T follicular helper cell (primary cell): ENCODE data around the gene KRTAP12-2.
"Not testable (repeated sequence)": the region's sequence is repeated elsewhere in the genome, so short reads cannot be mapped to it uniquely, and the experiment has no call there.

Source experiments
- DNase-seq: peaks from one replicate; pipeline ENCODE4 v3.0.0-alpha.2; 2020; ENCODE audit warnings: low read depth

The KRTAP12-2 gene

GRCh38 chr21:44702111-44702972 lies 35.6 kb upstream of the KRTAP12-2 start:
- DNase-seq = no peak

GRCh38 chr21:44701541-44701940 lies 34.8 kb upstream of the KRTAP12-2 start:
- DNase-seq = no peak

GRCh38 chr21:44701023-44701400 lies 34.3 kb upstream of the KRTAP12-2 start:
- DNase-seq = no peak

DNA sequence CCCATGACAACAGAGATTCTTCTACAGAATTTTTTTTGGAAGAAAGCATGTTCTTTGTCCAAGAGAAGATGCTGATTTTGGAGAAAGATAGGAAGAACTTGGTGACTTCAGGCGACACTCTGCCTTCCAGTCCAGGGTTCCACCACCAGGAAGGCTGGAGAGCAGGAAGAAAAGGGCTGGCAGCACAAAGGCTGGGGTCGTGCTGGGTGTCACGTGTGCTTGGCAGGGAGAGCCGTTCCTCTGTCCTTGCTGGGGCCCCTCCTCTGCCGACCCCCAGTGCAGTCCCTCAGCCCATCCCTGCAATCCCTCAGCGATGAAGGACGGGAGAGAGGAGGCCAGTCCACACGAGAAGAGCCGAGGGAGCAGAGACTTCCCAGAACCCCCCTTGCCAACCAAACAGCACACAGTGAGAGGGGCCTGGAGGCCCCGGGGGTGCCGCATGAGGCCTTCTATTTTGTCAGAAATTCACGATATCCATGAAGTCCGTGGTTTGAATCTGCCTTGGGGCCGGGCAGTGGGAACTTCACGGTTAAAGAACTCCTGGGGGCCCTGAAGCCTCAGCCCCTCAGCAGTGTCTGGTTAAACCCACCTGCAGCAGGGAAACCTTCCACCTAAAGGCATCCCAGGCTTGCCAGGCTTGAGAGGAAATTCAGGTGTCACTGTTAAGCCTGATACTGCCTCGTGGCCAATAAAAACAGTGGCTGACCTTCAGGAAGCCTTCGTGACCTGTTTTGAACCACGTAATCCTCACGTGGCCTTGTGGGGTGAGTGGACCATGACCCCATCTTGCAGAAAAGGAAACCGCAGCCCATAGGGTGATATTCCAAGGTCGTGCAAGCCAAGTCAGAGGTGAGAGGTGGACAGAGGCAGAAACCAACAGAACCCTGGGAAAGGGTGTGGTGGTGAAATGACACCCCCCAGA lies 33.6 kb upstream of the KRTAP12-2 start:
- DNase-seq = no peak

GRCh38 chr21:44699502-44700001 lies 32.8 kb upstream of the KRTAP12-2 start:
- no peak for DNase-seq

DNA sequence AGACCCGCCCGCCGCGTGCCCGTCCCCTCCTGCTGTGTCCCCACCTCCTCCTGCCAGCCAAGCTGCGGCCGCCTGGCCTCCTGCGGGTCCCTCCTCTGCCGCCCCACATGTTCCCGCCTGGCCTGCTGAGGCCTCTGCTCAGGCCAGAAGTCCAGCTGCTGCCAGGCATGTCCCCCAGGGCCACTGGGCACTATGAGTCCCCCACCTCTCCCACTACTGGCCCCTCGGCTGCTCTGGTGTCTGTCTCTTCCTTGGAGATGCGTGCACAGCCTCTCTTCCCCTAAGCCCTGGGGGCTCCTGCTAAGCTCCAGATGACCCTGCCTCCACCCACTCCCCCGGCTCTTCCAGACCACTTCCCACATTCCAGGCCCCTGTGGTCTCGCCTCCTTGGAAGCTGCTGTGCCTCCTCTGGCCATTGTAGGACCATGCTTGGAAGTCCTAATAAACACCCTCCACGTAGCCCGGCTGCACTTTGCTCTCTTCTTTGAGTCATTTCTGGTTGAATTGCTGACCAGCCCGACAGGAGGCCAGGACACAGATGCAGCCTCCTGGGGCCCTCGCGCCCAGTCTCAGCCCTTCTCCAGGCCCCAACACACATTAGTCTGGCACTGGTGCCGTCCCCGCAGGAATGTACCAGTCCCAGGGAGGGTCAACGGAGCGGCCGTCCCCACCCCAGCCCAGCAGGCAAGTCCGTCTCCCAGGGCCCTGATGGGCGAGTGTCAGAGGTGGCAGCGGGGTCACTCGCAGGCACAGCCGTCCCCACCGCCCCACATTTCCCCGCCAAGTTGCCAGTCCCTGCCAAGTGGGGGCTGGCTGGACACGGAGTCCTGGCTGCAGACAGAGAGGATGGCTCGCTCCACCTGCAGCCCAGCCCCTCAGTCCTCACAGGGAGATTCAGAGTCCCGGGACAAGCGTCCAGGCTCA lies 31.3 kb upstream of the KRTAP12-2 start:
- no peak for DNase-seq

- DNase-seq = not testable (repeated sequence)
These were observed 30.6 kb upstream of the KRTAP12-2 start, which contains the start of gene KRTAP10-12 for GRCh38 chr21:44697172-44697810. Gene KRTAP10-12 (plus strand): TSS chr21:44697172. CDS start chr21:44697202, 30 bp downstream.

DNA sequence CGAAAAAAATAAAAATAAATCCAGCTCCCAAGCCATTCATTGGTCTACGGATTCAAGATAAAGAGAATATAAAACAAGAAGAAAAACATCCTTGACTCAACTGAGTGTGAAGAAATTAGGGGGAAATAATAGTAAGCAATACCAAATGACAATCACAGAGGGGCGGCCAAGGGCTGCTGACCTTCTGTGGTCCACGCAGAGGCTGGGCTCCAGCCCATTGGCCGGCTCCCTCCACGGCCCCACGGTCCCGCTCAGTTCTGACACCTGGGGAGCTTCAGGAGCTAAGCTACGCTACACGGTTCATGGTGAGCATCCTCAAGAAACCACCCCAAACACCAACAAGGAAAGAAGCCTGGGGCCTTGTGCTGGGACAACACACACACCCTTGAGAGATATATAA lies 29.8 kb upstream of the KRTAP12-2 start:
- DNase-seq = no peak

DNA sequence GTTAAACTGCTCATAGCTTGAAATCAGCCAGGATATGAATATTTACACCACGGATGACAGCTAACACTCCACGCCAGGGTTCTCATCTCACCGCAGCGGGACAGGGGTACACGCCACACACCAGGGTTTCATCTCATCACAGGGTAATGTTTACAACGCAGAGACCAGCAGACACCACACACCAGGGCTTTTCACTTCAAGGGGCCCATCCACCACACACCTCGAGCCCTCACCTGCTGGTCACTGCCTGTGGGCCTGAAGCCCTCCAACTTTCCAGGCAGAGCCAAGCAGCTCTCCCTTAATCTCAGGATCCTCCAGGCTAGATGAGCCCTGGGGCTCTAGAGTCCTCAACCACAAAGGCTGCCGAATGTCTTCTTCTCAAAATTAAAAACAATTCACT lies 28.9 kb upstream of the KRTAP12-2 start:
- no peak for DNase-seq

DNA sequence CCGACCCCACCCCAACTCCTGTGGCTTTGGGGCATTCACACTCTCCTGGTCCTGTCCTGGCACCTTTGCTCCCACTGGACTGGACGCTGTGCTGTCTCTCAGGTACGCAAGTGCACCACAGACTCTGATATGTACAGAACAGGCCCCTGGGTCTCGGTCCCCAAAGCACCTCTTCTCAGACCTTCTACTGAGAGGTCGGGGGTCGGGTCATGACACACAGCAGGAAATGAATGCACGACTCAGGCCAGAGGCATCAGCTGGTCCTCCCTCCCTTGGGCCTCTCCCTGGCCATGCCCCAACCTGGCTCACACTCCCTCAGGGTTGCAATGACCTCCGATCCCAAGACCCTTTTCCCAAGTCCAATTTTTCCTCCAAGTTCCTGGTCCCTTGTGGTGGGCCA lies 28.5 kb upstream of the KRTAP12-2 start:
- no peak for DNase-seq

DNA sequence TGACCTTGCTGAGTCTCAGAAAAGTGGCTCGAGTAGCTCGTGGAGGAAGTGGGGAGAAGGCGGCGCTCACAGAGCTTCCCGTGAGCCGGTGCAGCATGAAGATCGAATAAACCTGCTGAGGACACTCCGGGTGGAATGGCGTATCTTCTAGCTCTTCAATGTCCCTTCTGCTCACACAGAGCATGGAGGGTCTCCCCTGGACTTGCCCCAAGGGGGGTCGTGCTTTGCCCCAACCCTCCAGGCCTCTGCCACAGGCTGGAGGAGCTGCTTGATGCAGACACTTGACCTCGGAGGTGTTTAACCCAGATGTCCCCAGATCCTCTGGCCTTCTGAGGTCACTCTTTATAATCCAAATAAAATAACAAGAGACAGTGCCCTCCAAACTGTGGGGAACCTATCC lies 28.0 kb upstream of the KRTAP12-2 start:
- no peak for DNase-seq

GRCh38 chr21:44692798-44693512 lies 26.2 kb upstream of the KRTAP12-2 start:
- no peak for DNase-seq

- DNase-seq = no peak
These were observed 25.0 kb upstream of the KRTAP12-2 start for GRCh38 chr21:44691686-44692085.

DNA sequence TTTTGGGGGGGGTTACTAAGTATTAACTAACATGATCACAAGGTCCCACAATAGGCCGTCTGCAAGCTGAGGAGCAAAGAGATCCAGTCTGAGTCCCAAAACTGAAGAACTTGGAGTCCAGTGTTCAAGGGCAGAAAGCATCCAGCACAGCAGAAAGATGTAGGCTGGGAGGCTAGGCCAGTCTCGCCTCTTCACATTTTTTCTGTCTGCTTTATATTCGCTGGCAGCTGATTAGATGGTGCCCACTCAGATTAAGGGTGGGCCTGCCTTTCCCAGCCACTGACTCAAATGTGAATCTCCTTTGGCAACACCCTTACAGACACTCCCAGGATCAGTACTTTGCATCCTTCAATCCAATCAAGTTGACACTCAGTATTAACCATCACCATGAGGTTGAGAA lies 23.0 kb upstream of the KRTAP12-2 start:
- DNase-seq = not testable (repeated sequence)

- DNase-seq = no peak
These were observed 20.9 kb upstream of the KRTAP12-2 start for GRCh38 chr21:44687671-44688070.

DNA sequence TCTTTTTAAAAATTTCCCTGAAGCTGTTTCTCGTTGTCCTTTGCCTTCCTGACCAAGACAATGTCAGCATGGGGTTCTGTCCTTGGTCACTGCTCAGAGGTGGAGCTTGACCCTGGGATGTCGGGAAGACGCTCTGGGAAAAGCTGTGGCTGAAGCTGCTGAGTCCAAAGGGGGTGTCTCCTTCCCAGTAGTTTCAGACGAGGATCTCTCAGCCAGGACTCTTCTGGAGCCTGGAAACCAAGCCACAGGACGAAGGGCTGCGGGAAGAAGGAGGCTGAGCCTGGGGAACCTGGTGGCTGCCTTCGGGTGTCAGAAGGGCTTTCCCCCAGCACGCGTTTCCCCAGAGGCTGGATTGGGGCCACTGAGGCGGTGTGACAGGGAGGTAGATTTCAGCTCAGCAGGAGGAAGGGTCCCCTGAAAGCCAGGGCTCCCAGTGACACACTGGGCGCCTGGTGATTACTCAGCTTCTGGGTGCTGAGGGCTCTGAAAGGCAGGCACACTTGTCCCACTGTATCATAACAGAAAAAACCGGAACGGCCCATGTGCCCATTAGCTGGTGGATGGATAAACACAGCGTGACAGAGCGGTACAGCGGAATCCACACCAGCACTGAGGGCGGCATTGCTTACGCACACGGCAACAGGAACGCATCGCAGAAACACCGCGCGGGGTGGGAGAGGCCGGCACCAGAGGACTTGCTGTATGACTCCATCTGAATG lies 20.3 kb upstream of the KRTAP12-2 start:
- no peak for DNase-seq

GRCh38 chr21:44686000-44686781 lies 19.5 kb upstream of the KRTAP12-2 start:
- DNase-seq = no peak

GRCh38 chr21:44685050-44685449 lies 18.3 kb upstream of the KRTAP12-2 start:
- not testable (repeated sequence) for DNase-seq

- no peak for DNase-seq
These were observed 17.8 kb upstream of the KRTAP12-2 start for GRCh38 chr21:44684483-44684882.
